Stimulated activated CD8-positive, alpha-beta memory T cell treated with anti-CD3 and anti-CD28 coated beads, Interleukin-4, amount 100 ng/mL, for 4 hours (primary cell): ENCODE results near the gene DCTN4.
"Not testable (repeated sequence)": the region's sequence is repeated elsewhere in the genome, so short reads cannot be mapped to it uniquely, and the experiment has no call there.

Source experiments
- DNase-seq, 2 donors: peaks; one replicate each; pipeline ENCODE4 v3.0.0-alpha.2; 2020; ENCODE audit warnings: low read depth in 2 of 2, low spot score in 1 of 2

The DCTN4 gene

GRCh38 chr5:150778517-150779396, 19.9 kb upstream of the DCTN4 start, which contains the start of gene SMIM3:
Gene SMIM3, plus strand, starts transcription at chr5:150778757. Its CDS starts 16,684 bp downstream, at chr5:150795441.
- DNase-seq, result peak in 1 of 2 donors; percentile 36

- no peak for DNase-seq
Observed at GRCh38 chr5:150778088-150778516, 19.3 kb upstream of the DCTN4 start.

DNA sequence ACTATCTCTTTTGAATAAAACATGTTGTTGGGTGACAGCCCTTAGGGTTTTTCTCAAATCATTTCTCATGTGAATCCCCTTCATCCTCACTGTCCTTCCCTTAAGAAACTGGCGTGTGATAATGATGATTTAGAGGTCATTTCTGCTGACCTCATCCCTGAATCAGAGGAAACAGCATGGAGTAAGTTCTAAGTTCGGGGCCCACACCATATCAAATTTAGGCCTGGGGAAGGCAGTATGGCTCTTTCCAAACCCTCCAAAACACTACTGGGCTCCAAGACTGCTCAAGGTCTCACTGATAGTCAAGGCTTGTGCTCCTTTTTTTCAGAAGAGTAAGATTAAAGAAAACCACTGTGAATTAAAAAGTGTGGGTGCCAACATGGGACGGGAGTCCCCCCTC, 18.9 kb upstream of the DCTN4 start:
- DNase-seq, result no peak

DNA sequence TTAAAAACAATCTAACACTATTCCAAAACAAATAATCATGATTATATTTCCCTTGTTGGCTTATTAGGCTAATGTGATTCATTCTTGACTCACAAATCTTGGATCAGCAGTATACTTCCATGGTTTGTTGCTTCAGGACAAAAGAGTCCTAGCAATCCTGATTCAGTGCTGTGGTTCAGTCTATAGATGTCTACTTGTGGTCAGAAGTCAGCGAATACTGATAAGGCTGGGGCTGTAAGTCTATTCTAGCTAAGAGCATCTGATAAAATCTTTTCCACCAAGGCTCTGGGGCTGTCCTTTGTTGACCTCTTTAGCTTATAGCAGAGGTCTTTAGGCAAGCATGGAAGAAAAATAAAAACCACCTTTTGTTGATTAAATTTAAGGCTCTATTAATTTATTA, 15.3 kb upstream of the DCTN4 start:
- no peak for DNase-seq

GRCh38 chr5:150771034-150771795, 12.4 kb upstream of the DCTN4 start:
- no peak for DNase-seq

- no peak for DNase-seq
Observed at GRCh38 chr5:150766251-150766650, 7.4 kb upstream of the DCTN4 start.

GRCh38 chr5:150765799-150766169, 7.0 kb upstream of the DCTN4 start:
- no peak for DNase-seq

DNA sequence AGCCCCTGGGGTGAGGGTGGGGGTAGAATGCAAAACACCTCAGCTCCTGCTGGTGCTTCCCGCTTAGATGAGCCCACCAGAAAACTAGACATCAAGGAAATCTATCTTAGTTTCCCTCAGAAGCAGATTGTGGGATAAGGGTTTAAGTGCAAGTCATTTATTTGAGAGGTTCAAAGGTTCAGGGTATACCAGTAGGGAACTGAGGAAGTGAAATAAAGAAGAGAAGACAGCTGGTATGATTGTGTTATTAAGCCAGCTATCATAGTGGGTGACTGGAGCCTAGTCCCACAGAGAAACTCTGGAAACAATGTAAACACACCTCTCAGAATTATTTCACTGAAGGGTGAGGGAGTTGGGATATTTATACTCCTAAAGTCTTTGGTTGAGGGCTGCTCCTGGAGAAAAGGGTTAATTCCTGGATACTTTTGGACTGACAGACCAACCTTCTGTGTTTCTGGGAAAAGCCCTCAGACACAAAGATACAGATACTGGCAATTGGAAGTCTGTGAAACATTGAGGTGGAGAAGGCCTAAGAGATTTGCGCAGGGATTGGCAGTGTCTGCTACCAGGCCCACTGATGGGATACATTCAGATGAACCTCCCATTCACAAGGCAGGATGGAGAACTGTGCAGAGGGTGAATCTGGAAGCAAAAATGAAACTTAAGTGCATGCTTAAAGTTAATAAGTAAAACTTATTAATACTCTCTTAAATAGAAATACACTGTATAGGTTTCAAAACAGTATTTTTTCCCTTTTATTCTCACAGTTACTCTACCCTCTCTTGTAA, 6.4 kb upstream of the DCTN4 start:
- no peak for DNase-seq

DNA sequence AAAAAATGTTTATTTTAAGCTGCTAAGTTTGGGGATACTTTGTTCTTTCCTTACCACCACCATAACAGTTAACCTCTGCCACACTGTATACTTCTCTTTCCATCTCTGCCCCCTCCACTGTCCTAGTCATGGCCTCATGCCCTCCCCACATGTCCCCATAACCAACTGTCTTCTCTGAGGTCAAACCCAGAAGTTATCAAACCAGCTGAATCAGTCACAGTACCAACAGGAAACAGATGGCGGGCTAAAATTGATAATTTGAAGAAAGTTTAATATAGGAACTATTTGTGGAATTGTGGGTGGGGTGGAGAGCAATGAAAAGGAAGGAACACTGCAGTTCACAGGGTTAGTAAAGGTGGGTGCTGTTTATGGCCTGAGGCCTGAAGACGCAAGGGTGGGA, 5.7 kb upstream of the DCTN4 start:
- no peak for DNase-seq

DNA sequence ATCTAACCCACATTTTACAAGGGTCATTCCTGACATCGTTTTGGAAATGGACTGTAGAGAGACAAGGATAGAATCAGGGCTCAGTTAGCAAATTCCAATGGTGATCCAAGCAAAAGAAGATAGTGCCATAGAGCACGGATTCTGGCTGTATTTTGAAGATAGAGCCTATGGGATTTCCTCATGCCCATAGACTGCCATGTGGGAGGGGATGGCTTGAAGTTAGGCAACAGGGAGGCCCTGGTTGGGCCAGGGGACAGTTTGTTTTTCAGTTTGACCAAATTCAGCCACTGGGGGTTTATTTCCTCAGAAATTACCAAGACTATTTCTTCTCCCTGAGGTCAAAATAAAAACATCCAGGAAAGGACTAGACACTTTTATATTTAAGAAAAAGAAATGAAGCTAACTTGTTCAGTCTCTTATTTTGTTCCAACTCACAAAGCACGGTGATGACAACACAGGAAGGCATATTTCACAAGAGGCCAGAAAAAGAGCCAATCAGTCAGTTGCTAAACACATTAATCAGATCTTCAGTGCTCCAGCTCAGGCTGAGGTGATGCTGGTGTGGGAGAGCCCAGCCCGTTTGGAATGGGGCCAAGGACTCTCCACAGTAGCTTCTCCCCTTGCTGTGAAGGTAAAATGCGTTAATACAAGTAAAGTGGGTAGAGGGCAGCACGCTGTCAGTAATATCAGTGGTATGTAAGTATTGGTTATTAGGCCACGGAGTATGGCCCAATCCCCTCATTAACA, 4.4 kb upstream of the DCTN4 start:
- DNase-seq, result no peak

DNA sequence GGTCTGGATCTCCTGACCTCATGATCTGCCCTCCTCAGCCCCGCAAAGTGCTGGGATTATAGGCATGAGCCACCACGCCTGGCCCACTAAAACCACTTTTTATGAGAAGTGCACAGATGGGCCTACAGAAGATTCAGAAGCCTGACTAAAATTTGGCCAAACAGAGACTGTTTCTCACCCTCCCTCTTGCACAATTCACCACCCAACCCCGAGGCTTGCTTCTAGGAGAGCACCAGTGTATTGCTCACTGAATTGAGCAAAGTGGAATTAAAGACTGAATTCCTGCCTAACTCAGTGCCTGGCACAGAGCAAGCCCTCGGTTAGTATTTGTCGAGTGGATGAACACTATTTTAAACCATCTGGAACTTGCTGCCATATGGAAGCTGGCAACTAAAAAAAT, 3.4 kb upstream of the DCTN4 start:
- no peak for DNase-seq

DNA sequence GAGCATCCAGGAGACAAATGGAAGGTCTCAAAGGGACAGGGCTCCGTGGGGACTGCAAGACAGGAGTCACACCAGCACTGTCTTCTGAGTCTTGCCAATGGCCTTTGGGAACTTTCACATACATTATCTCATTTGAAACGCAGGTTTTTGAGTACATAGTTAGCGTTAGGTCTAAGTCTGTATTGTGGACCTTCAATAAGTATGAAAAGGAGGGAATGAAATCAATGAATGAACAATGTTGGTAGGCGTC, 442 bp upstream of the DCTN4 start:
- DNase-seq, result no peak

- no peak for DNase-seq
Observed at GRCh38 chr5:150758203-150758530, 650 bp downstream of the DCTN4 start.

GRCh38 chr5:150757087-150757649, 1.6 kb downstream of the DCTN4 start:
- no peak for DNase-seq

DNA sequence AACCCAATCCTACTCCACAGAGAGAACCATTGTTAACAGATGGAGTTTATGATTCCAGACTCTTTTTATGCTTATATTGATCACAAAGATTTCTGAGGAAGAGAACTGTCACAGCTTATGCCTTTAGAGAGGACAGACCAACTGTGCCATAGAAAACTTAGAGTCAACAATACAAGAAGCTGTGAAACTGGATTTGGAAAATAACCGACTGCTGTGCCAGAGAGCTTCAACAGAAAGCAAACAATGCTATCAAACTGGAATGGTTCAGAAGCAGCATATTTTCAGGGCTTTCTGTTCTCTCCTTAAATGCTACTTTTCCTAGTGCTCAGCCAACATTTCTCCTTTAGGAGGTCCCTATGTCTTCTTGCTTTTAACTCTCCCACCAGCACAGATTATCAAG, 5.0 kb downstream of the DCTN4 start:
- no peak for DNase-seq

DNA sequence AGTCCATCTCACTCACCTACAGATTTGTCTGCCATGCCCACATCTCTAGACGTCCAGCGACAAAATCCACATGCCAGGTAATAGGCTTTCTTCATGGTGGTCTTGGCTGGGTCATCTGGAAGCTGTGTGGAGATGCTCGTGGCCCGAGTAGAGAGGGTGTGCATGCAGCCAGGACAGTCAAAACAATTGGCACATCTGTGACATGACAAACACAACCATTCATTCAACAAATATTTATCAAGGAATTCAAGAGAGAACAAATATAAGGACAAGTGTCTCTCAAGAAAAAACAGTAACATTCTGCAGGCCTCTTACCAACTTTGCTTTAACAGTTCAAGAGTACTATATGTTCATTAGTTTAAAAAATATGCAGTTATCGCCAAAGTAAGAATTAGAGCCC, 5.4 kb downstream of the DCTN4 start:
- no peak for DNase-seq

- no peak for DNase-seq
Observed at GRCh38 chr5:150751096-150751891, 7.5 kb downstream of the DCTN4 start.

- no peak for DNase-seq
Observed at GRCh38 chr5:150750469-150750868, 8.3 kb downstream of the DCTN4 start.

- not testable (repeated sequence) for DNase-seq
Observed at GRCh38 chr5:150743142-150743488, 15.7 kb downstream of the DCTN4 start.

DNA sequence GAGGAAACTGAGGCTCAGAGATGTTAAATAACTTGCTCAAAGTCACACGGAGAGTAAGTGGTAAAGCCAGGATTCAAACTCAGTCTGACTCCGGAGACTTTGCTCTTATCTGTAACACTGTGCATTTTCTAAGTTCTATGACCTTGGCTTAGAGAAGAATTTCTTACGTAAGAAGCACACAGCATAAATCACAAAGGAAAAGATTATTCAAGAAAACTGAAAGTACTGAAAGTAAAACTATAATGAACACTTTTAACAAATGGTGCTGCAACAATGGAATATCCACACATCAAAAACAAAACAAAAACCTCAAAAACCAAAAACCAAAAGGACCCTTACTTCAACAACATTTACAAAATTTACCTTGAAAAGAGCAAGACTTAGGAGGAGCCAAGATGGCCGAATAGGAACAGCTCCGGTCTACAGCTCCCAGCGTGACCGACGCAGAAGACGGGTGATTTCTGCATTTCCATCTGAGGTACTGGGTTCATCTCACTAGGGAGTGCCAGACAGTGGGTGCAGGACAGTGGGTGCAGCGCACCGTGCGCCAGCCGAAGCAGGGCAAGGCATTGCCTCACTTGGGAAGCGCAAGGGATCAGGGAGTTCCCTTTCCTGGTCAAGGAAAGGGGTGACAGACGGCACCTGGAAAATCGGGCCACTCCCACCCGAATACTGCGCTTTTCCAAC, 16.2 kb downstream of the DCTN4 start:
- not testable (repeated sequence) for DNase-seq
